ENCODE measurements around the gene ST6GALNAC3.

The ST6GALNAC3 gene

DNA sequence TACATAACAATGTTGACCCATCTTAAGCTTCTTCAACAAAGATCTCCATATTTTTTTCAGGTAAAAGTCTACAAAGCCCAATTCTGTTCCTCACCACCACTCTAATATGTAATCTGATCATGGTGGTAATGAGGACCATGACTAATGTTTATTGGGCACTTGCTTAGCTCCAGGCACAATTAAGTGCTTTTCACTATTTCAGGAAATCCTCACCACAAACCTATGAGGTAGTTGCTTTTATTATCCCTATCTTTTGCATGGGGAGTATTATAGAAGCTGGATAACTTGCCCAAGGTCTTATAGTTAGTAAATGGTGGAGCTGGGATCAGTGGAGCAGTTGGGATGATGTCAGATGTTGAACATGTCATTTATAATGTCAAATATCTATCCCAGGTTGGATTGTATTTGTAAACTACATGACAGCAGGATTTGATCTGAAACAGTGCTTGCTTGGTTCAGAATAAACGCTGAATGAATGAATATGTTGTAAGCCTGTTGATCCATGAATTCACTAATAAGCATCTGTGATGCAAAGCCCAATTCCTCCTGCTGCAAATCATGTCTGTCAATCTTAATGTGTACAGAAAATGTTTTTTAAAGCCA is 509.4 kb downstream of the ST6GALNAC3 start:
- Histone ChIP-seq H3K27me3 (no peaks in the 10 kb centered on the region), H3K4me3 (ENCODE audit: low read depth in 1 of 2, low read length in 1 of 2) (no peak overlapping the region), H3K36me3 (no peaks in the 10 kb centered on the region), H3K9me3 (no peaks in the 10 kb centered on the region), H3K27ac (no peak overlapping the region), H3K4me1 (ENCODE audit: control insufficient read depth in 1 of 2, insufficient read depth in 1 of 2, low read depth in 1 of 2, low read length in 1 of 2) (no peaks in the 10 kb centered on the region)
- TF ChIP-seq CTCF (IDR thresholded peaks at IDR 0.05) = no peak

GRCh38 chr1:76585980-76586674 is 511.6 kb downstream of the ST6GALNAC3 start:
- Histone ChIP-seq H3K27ac (no peak overlapping the region), H3K27me3 (no peaks in the 10 kb centered on the region)
- TF ChIP-seq CTCF (IDR thresholded peaks at IDR 0.05) = no peak

DNA sequence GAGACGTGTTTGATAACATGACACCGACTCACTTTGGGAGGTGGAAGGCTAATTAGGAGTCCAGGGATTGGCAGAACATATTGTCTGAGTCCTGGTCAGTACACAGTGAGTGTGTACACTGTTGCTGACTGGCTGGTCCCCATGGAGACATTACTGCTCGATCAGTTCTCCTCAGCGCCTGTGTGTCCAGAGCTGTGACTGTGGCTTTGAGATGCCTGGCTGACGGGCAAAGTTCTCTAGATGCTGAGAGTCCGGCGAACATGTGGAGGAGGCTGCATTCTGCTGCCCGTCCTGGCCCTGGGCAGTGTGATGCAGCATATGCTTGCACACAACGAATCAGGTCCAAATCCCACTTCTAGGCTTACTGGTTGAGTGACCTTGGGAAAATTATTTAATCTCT is 512.7 kb downstream of the ST6GALNAC3 start:
- no peak for TF ChIP-seq CTCF (IDR thresholded peaks at IDR 0.05)
- no peak overlapping the region for H3K27ac ChIP-seq
- no peaks in the 10 kb centered on the region for H3K9me3 ChIP-seq
- H3K36me3 ChIP-seq = no peaks in the 10 kb centered on the region
- no peaks in the 10 kb centered on the region for H3K27me3 ChIP-seq
- H3K4me3 ChIP-seq (ENCODE audit: low read depth in 1 of 2, low read length in 1 of 2) = no peak overlapping the region
- H3K4me1 ChIP-seq (ENCODE audit: control insufficient read depth in 1 of 2, insufficient read depth in 1 of 2, low read depth in 1 of 2, low read length in 1 of 2) = no peaks in the 10 kb centered on the region

More at GRCh38 chr1:76585980-76586674, 511.6 kb downstream of the ST6GALNAC3 start:
- no peaks in the 10 kb centered on the region for H3K36me3 ChIP-seq
- no peak overlapping the region for H3K4me3 ChIP-seq (ENCODE audit: low read depth in 1 of 2, low read length in 1 of 2)
- H3K4me1 ChIP-seq (ENCODE audit: control insufficient read depth in 1 of 2, insufficient read depth in 1 of 2, low read depth in 1 of 2, low read length in 1 of 2) = no peaks in the 10 kb centered on the region
- H3K9me3 ChIP-seq = no peaks in the 10 kb centered on the region

- H3K4me1 ChIP-seq (ENCODE audit: control insufficient read depth in 1 of 2, insufficient read depth in 1 of 2, low read depth in 1 of 2, low read length in 1 of 2) = no peaks in the 10 kb centered on the region
- no peaks in the 10 kb centered on the region for H3K36me3 ChIP-seq
- no peaks in the 10 kb centered on the region for H3K27me3 ChIP-seq
- no peak overlapping the region for H3K4me3 ChIP-seq (ENCODE audit: low read depth in 1 of 2, low read length in 1 of 2)
- H3K27ac ChIP-seq = no peak overlapping the region
- H3K9me3 ChIP-seq = no peaks in the 10 kb centered on the region
- no peak for TF ChIP-seq CTCF (IDR thresholded peaks at IDR 0.05)
These were observed 516.9 kb downstream of the ST6GALNAC3 start for GRCh38 chr1:76591461-76591860.

- Histone ChIP-seq H3K36me3 (no peaks in the 10 kb centered on the region), H3K27me3 (no peaks in the 10 kb centered on the region), H3K4me1 (ENCODE audit: control insufficient read depth in 1 of 2, insufficient read depth in 1 of 2, low read depth in 1 of 2, low read length in 1 of 2) (no peaks in the 10 kb centered on the region), H3K4me3 (ENCODE audit: low read depth in 1 of 2, low read length in 1 of 2) (no peak overlapping the region), H3K9me3 (no peaks in the 10 kb centered on the region), H3K27ac (no peak overlapping the region)
- TF ChIP-seq CTCF (IDR thresholded peaks at IDR 0.05) = no peak
These were observed 517.4 kb downstream of the ST6GALNAC3 start for GRCh38 chr1:76591963-76592362.
